ENCODE measurements around the gene MRAP2. TPM values are rescaled to one million over a fixed set of nuclear protein-coding genes. Genes with fewer than 3 reads are reported as not detected.
"Not testable (repeated sequence)": the region's sequence is repeated elsewhere in the genome, so short reads cannot be mapped to it uniquely, and the experiment has no call there.

The MRAP2 gene
- total RNA-seq, 5 donors from 2014 or later (not counting 1 experiment from before 2014, with no cell fraction given) = not detected

- no peak overlapping the region for H3K4me3 ChIP-seq (ENCODE audit: control insufficient read depth in 1 of 2, extremely low read depth in 1 of 2, low read length in 1 of 2)
- H3K9me3 ChIP-seq = no peaks in the 10 kb centered on the region
- no peaks in the 10 kb centered on the region for H3K4me1 ChIP-seq (ENCODE audit: control insufficient read depth in 1 of 2, extremely low read depth in 1 of 2, insufficient read depth in 2 of 2, low read length in 2 of 2)
- ChIA-PET POLR2A (no interaction called here), CTCF (no interaction called here)
- Mint-ChIP-seq H3K36me3 (no peaks in the 10 kb centered on the region), H3K4me3 (no peak overlapping the region), H3K9me3 (no peaks in the 10 kb centered on the region), H3K27me3 (peaks cover 3 to 7% of the 10 kb centered on the region in 2 donors), H3K27ac (no peak overlapping the region), H3K4me1 (no peaks in the 10 kb centered on the region)
- no peaks in the 10 kb centered on the region for H3K36me3 ChIP-seq (ENCODE audit: control insufficient read depth in 2 of 2, extremely low read depth in 1 of 2, insufficient read depth in 1 of 2, low read length in 1 of 2)
- DNase-seq (no peak), ATAC-seq (replicated peaks in 1 of 4) (no peak)
- H3K27me3 ChIP-seq (replicated peaks in 1 of 2; ENCODE audit: control insufficient read depth in 2 of 2, extremely low read depth in 1 of 2, insufficient read depth in 2 of 2, low read length in 1 of 2) = no peaks in the 10 kb centered on the region
- no CpG with 5 or more reads among the region's 2 CpGs for WGBS (ENCODE audit: insufficient coverage)
- H3K27ac ChIP-seq (ENCODE audit: low read length) = no peak overlapping the region
Observed at GRCh38 chr6:84081222-84081621, 47.6 kb downstream of the MRAP2 start.

GRCh38 chr6:84082689-84083265 lies 49.2 kb downstream of the MRAP2 start:
- ATAC-seq (replicated peaks in 1 of 4) = no peak
- Mint-ChIP-seq H3K4me3 (no peak overlapping the region), H3K9me3 (peaks cover 0 to 3% (median 0%) of the 10 kb centered on the region in 3 donors)

GRCh38 chr6:84084705-84085104 lies 51.1 kb downstream of the MRAP2 start:
- POLR2A ChIA-PET; H3K27ac Mint-ChIP-seq; DNase-seq; H3K4me1 ChIP-seq (ENCODE audit: control insufficient read depth in 1 of 2, extremely low read depth in 1 of 2, insufficient read depth in 2 of 2, low read length in 2 of 2); H3K4me1 Mint-ChIP-seq; H3K36me3 ChIP-seq (ENCODE audit: control insufficient read depth in 2 of 2, extremely low read depth in 1 of 2, insufficient read depth in 1 of 2, low read length in 1 of 2); H3K4me3 Mint-ChIP-seq; H3K27ac ChIP-seq (ENCODE audit: low read length); H3K36me3 Mint-ChIP-seq; H3K9me3 Mint-ChIP-seq; CTCF ChIA-PET; H3K9me3 ChIP-seq; H3K4me3 ChIP-seq (ENCODE audit: control insufficient read depth in 1 of 2, extremely low read depth in 1 of 2, low read length in 1 of 2); H3K27me3 ChIP-seq (replicated peaks in 1 of 2; ENCODE audit: control insufficient read depth in 2 of 2, extremely low read depth in 1 of 2, insufficient read depth in 2 of 2, low read length in 1 of 2); ATAC-seq (replicated peaks in 1 of 4): not testable (repeated sequence)
- H3K27me3 Mint-ChIP-seq = peaks cover 3 to 10% of the 10 kb centered on the region in 2 donors

More at GRCh38 chr6:84082689-84083265, 49.2 kb downstream of the MRAP2 start:
- no peaks in the 10 kb centered on the region for H3K9me3 ChIP-seq
- peaks cover 4 to 7% of the 10 kb centered on the region in 2 donors for H3K27me3 Mint-ChIP-seq
- POLR2A ChIA-PET = no interaction called here
- WGBS (ENCODE audit: insufficient coverage) = 89% methylated on average over 5 of the region's 11 CpGs
- H3K27ac ChIP-seq (ENCODE audit: low read length) = no peak overlapping the region
- no peak for DNase-seq
- no peaks in the 10 kb centered on the region for H3K4me1 Mint-ChIP-seq
- no peak overlapping the region for H3K4me3 ChIP-seq (ENCODE audit: control insufficient read depth in 1 of 2, extremely low read depth in 1 of 2, low read length in 1 of 2)
- H3K36me3 ChIP-seq (ENCODE audit: control insufficient read depth in 2 of 2, extremely low read depth in 1 of 2, insufficient read depth in 1 of 2, low read length in 1 of 2) = no peaks in the 10 kb centered on the region
- no peaks in the 10 kb centered on the region for H3K36me3 Mint-ChIP-seq
- H3K4me1 ChIP-seq (ENCODE audit: control insufficient read depth in 1 of 2, extremely low read depth in 1 of 2, insufficient read depth in 2 of 2, low read length in 2 of 2) = no peaks in the 10 kb centered on the region
- H3K27ac Mint-ChIP-seq = no peak overlapping the region
- CTCF ChIA-PET = no interaction called here
- H3K27me3 ChIP-seq (replicated peaks in 1 of 2; ENCODE audit: control insufficient read depth in 2 of 2, extremely low read depth in 1 of 2, insufficient read depth in 2 of 2, low read length in 1 of 2) = no peaks in the 10 kb centered on the region

- Mint-ChIP-seq H3K27me3 (peaks cover 5 to 10% of the 10 kb centered on the region in 2 donors), H3K4me3 (no peak overlapping the region), H3K36me3 (no peaks in the 10 kb centered on the region), H3K9me3 (peaks cover 0 to 3% (median 0%) of the 10 kb centered on the region in 3 donors), H3K4me1 (no peaks in the 10 kb centered on the region), H3K27ac (no peak overlapping the region)
- no CpG with 5 or more reads among the region's 1 CpG for WGBS (ENCODE audit: insufficient coverage)
- no peaks in the 10 kb centered on the region for H3K4me1 ChIP-seq (ENCODE audit: control insufficient read depth in 1 of 2, extremely low read depth in 1 of 2, insufficient read depth in 2 of 2, low read length in 2 of 2)
- H3K36me3 ChIP-seq (ENCODE audit: control insufficient read depth in 2 of 2, extremely low read depth in 1 of 2, insufficient read depth in 1 of 2, low read length in 1 of 2) = no peaks in the 10 kb centered on the region
- ChIA-PET CTCF (no interaction called here), POLR2A (no interaction called here)
- ATAC-seq (replicated peaks in 1 of 4) (no peak), DNase-seq (no peak)
- H3K4me3 ChIP-seq (ENCODE audit: control insufficient read depth in 1 of 2, extremely low read depth in 1 of 2, low read length in 1 of 2) = no peak overlapping the region
- no peak overlapping the region for H3K27ac ChIP-seq (ENCODE audit: low read length)
- H3K27me3 ChIP-seq (replicated peaks in 1 of 2; ENCODE audit: control insufficient read depth in 2 of 2, extremely low read depth in 1 of 2, insufficient read depth in 2 of 2, low read length in 1 of 2) = no peaks in the 10 kb centered on the region
- no peaks in the 10 kb centered on the region for H3K9me3 ChIP-seq
Observed at GRCh38 chr6:84086056-84086455, 52.5 kb downstream of the MRAP2 start.

- no peaks in the 10 kb centered on the region for H3K4me1 ChIP-seq (ENCODE audit: control insufficient read depth in 1 of 2, extremely low read depth in 1 of 2, insufficient read depth in 2 of 2, low read length in 2 of 2)
- H3K9me3 Mint-ChIP-seq = peaks cover 0 to 3% (median 0%) of the 10 kb centered on the region in 3 donors
- H3K36me3 Mint-ChIP-seq = no peaks in the 10 kb centered on the region
- H3K4me3 ChIP-seq (ENCODE audit: control insufficient read depth in 1 of 2, extremely low read depth in 1 of 2, low read length in 1 of 2) = no peak overlapping the region
- H3K27me3 Mint-ChIP-seq = peaks cover 5 to 10% of the 10 kb centered on the region in 2 donors
- ATAC-seq (replicated peaks in 1 of 4) (no peak), DNase-seq (no peak)
- no peak overlapping the region for H3K27ac Mint-ChIP-seq
- ChIA-PET CTCF (no interaction called here), POLR2A (no interaction called here)
- no peak overlapping the region for H3K27ac ChIP-seq (ENCODE audit: low read length)
- WGBS (ENCODE audit: insufficient coverage) = 66% methylated on average over 2 of the region's 6 CpGs
- no peaks in the 10 kb centered on the region for H3K27me3 ChIP-seq (replicated peaks in 1 of 2; ENCODE audit: control insufficient read depth in 2 of 2, extremely low read depth in 1 of 2, insufficient read depth in 2 of 2, low read length in 1 of 2)
- no peaks in the 10 kb centered on the region for H3K36me3 ChIP-seq (ENCODE audit: control insufficient read depth in 2 of 2, extremely low read depth in 1 of 2, insufficient read depth in 1 of 2, low read length in 1 of 2)
- H3K9me3 ChIP-seq = no peaks in the 10 kb centered on the region
- no peak overlapping the region for H3K4me3 Mint-ChIP-seq
- no peaks in the 10 kb centered on the region for H3K4me1 Mint-ChIP-seq
Observed at GRCh38 chr6:84086545-84087429, 53.2 kb downstream of the MRAP2 start.

GRCh38 chr6:84089081-84089480 lies 55.5 kb downstream of the MRAP2 start:
- Histone ChIP-seq H3K27ac (ENCODE audit: low read length) (no peak overlapping the region), H3K9me3 (no peaks in the 10 kb centered on the region), H3K27me3 (replicated peaks in 1 of 2; ENCODE audit: control insufficient read depth in 2 of 2, extremely low read depth in 1 of 2, insufficient read depth in 2 of 2, low read length in 1 of 2) (no peaks in the 10 kb centered on the region), H3K36me3 (ENCODE audit: control insufficient read depth in 2 of 2, extremely low read depth in 1 of 2, insufficient read depth in 1 of 2, low read length in 1 of 2) (no peaks in the 10 kb centered on the region), H3K4me1 (ENCODE audit: control insufficient read depth in 1 of 2, extremely low read depth in 1 of 2, insufficient read depth in 2 of 2, low read length in 2 of 2) (no peaks in the 10 kb centered on the region), H3K4me3 (ENCODE audit: control insufficient read depth in 1 of 2, extremely low read depth in 1 of 2, low read length in 1 of 2) (no peak overlapping the region)
- H3K4me3 Mint-ChIP-seq = no peak overlapping the region
- no peaks in the 10 kb centered on the region for H3K4me1 Mint-ChIP-seq
- POLR2A ChIA-PET = no interaction called here
- H3K36me3 Mint-ChIP-seq = no peaks in the 10 kb centered on the region
- peaks cover 5 to 9% of the 10 kb centered on the region in 2 donors for H3K27me3 Mint-ChIP-seq
- 68% methylated on average over 4 of the region's 4 CpGs for WGBS (ENCODE audit: insufficient coverage)
- H3K9me3 Mint-ChIP-seq = peaks cover 0 to 3% (median 0%) of the 10 kb centered on the region in 3 donors
- no peak for DNase-seq
- ATAC-seq (replicated peaks in 1 of 4) = no peak
- no peak overlapping the region for H3K27ac Mint-ChIP-seq
- CTCF ChIA-PET = no interaction called here
